ENCODE measurements around the gene TRAF3.
"Not testable (repeated sequence)": the region's sequence is repeated elsewhere in the genome, so short reads cannot be mapped to it uniquely, and the experiment has no call there.

TRAF3 gene

GRCh38 chr14:102923925-102924486, 146.8 kb downstream of the TRAF3 start:
- DNase-seq (ENCODE audit: low spot score), result no peak

DNA sequence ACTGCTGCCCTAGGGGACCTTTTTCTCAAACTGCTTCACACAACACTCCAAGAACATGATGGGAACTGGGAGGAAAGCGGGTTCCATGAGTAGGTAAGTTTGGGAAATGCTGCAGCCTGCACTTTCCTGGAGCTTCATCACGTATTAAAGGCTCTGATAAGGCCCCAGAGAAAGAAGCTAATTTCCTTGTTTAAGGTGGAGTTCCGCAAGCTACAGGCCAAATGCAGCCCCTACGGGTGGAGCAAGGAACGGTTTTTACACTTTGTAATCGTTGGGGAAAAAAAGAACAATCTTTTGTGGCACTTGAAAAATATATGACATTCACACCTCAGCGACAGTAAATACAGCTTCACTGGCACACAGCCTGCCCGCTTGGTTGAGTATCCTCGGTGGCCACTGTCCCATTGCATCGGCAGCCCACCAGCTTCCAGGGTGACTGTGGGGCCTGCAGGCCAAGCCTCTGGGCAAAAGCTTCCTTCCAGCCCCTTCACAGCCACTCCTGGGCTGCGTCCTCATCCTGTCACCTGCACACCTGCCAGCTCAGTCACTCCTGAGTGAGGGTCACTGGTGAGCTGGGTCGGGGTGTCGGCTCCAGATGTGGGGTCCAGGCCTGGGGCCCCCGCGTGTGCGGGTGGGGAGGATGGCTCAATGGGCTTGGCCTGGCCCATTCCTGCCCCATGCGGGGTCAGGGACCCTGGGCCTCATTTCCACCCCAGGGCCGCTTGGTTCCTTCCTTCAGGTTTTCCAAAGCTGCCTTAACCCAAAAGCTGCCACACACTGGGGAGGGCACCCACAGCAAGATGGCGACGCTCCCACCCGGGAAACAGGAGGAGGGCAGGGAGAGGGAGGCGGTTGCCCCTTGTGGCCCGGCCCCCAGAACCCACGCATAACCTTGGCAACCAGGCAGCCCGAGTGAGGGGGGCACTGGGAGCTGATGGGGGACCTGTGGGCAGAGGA, 147.7 kb downstream of the TRAF3 start:
- no peak for DNase-seq (ENCODE audit: low spot score)

DNA sequence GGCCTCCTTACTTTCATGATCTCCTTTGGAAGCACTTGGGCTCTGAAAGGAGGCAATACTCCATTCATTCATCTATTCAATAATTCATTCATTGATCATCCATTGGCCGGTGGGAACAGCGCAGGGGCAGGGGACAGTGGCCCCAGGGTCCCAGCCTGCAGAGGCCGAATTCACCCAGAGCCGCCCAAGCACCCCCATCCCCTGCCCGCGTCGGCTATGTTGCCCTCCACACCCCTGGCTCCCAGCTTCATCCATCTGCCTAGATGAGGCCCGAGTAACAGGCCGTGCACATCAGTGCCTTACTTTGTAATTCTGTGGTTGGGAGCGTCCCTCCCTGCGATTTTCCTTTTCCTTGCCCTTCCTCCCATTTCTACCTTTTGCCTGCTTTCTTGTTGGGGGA, 148.4 kb downstream of the TRAF3 start:
- DNase-seq (ENCODE audit: low spot score), result no peak

- no peak for DNase-seq (ENCODE audit: low spot score)
These were observed 148.9 kb downstream of the TRAF3 start for GRCh38 chr14:102926104-102926503.

GRCh38 chr14:102926840-102927239, 149.6 kb downstream of the TRAF3 start:
- not testable (repeated sequence) for DNase-seq (ENCODE audit: low spot score)

- DNase-seq (ENCODE audit: low spot score), result no peak
These were observed 150.2 kb downstream of the TRAF3 start for GRCh38 chr14:102927346-102927877.

- DNase-seq (ENCODE audit: low spot score), result no peak
These were observed 150.7 kb downstream of the TRAF3 start for GRCh38 chr14:102927878-102928411.

- DNase-seq (ENCODE audit: low spot score), result peak; percentile 24
These were observed 151.4 kb downstream of the TRAF3 start for GRCh38 chr14:102928412-102929240.

- DNase-seq (ENCODE audit: low spot score), result no peak
These were observed 152.2 kb downstream of the TRAF3 start for GRCh38 chr14:102929241-102930137.

GRCh38 chr14:102930138-102930752, 153.0 kb downstream of the TRAF3 start:
- no peak for DNase-seq (ENCODE audit: low spot score)

DNA sequence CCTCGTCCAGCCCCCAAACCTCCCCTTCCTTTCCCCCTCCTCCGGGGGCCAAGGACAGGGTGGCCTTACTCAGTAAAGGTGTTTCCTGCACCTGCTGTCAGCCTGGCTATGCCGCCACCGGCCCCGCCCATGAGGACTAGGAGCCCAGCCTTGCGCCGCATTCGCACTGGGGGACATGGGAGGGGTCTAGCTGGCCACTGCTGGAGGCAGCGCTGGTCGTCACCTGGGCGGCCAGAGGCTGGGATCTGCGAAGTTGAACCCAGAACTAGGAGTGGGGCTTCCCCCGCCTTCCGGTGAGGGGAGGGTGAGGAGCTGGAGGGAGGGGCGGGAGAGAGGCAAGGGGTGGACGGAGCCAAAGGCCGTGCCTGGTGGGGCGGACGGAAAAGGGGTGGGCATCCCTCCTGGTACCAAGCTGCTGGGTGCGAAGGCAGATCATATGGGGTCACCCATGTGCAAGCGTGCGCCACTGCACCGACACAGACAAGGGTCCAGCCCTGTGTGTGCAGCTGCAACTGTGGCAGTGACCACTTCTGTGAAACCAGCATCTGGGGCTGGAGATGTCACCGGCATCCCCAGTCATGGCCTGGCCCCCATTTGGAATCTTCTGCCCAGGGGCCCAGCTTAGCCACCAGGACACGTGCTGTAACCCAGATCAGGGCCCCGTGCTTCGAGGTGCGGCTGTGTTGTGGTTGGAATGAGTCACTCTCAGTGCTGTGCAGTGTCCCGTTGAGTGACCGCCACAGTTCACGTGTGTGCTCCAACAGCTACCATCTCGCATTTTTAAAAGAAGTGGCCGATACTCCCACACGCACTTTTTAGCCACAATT, 153.7 kb downstream of the TRAF3 start:
- no peak for DNase-seq (ENCODE audit: low spot score)

GRCh38 chr14:102931580-102932285, 154.5 kb downstream of the TRAF3 start:
- no peak for DNase-seq (ENCODE audit: low spot score)

DNA sequence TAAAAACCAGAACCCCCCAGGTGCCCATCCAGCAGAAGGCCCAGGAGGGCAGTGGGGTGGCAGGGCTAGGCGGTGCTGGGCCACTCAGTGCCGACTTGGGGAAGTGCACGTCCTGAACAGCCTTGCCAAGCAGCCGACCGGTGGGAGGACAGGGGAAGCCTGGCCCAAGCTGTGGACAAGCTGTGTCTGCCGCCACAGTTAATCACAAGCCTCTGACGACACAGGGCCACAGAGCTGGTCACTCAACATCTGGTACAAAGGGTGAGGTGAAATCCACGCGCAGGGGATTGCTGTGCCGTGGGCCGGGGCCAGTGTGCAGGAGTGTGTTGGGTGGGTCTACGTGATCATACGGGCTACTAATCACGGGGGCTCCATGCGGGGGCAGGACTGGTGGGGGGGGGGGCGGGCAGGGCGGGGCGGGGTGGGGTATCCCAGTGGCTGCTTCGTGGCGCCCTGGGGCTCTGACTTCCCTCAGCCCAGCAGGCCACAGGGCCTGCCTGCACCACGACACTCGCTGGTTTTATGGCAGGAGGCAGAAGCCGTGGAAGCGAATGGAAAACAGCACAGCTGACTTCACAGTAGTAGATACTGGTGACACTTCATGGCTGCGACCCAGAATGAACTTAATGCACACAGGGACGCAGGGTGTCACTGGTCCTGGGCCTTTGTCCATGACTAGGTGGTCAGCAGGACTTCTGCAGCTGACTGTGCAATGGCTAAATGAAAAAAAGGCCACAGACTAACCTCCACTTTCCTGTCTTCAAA, 155.4 kb downstream of the TRAF3 start:
- no peak for DNase-seq (ENCODE audit: low spot score)

- DNase-seq (ENCODE audit: low spot score), result no peak
These were observed 156.5 kb downstream of the TRAF3 start for GRCh38 chr14:102933618-102934231.

- no peak for DNase-seq (ENCODE audit: low spot score)
These were observed 158.5 kb downstream of the TRAF3 start for GRCh38 chr14:102935756-102936155.

DNA sequence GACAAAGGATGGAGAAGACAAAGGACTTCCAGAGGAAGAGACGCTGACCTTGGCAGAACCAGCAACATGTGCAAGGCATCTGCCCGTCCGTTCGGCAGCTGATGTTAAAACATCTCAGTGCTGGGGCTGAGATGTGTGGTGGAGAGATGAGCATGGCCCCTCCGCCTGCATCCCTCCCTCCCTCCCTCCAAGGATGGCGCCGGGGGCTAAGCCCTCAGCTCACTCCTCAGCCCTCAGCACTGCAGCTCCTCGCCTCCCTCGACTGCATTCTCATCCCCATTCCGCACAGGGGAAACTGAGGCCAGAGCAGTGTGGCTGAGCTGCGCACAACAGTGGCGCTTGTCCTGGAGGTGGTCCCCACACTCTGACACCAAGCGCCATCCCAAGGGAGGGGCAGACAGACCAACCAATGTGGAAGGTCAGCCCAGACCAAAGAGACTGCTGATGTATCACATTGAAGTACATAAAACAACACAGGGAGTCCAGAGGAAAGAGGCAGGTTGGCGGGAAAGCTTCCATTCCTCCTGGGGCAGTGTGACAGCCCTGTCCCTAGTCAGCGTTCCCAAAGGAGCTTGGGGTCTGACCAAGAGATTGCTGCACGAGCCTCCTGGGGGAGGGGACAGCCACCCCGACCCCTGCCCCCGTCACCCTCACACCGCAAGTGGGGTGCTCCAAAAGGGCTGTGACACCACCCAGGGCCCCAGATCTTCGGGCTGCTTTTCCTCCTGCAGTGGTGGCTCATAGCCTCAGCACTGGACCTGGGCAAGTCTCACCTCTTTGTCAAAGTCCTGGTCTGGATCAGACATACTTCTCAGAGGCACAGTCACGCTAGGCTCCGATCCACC, 160.3 kb downstream of the TRAF3 start:
- DNase-seq (ENCODE audit: low spot score), result no peak

DNA sequence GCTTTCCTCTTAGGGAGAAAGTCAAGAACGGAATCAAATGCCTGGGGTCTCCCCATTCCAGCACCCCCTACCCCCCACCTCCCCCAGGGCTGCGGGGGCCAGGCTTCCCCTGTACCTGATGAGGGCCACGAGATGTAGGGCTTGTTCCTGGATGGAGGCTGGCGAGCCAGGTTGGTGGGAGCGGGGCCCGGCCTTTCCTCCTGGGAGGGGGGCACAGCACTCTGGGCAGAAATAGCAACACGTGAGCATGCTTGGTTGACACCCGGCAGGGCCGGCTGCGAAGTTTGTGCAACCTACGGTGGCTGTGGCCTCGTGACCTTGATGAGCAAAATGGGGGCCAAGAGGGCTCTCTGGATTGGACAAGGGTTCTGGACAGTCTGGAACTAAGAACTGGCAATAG, 160.9 kb downstream of the TRAF3 start:
- no peak for DNase-seq (ENCODE audit: low spot score)

Measured in activated CD4-positive, alpha-beta T cell treated with anti-CD3 and anti-CD28 coated beads, Interleukin-2, Interleukin-4, amounts not matched to agents 100 ng/mL and 50 ng/mL, durations not matched to agents 16 hours and 8 hours (primary cell).